ENCODE results near the gene IAPP. TPM values are rescaled to one million over a fixed set of nuclear protein-coding genes. Genes with fewer than 3 reads are reported as not detected.
"Not testable (repeated sequence)": the region's sequence is repeated elsewhere in the genome, so short reads cannot be mapped to it uniquely, and the experiment has no call there.

Gene IAPP
- polyA plus RNA-seq, 3 donors: not detected

GRCh38 chr12:21379218-21379617 is 6.5 kb downstream of the IAPP start:
- intact Hi-C loops (cut with micrococcal nuclease): no loop called here
- DNase-seq: no peak
- Histone ChIP-seq H3K9ac (ENCODE audit: insufficient read depth, low read length, poor library complexity, severe bottlenecking) (no peak overlapping the region), H3K4me2 (replicated peaks; ENCODE audit: extremely low read depth, low read length, poor library complexity, severe bottlenecking) (no peak overlapping the region), H3K79me2 (ENCODE audit: insufficient read depth, low read length) (no peaks in the 10 kb centered on the region), H4K20me1 (ENCODE audit: insufficient read depth, low read length) (no peaks in the 10 kb centered on the region), H3K36me3 (replicated peaks in 1 of 2; ENCODE audit: control insufficient read depth in 1 of 2, insufficient read depth in 2 of 2, low read length in 2 of 2) (no peaks in the 10 kb centered on the region), H3K4me1 (ENCODE audit: control insufficient read depth in 1 of 2, insufficient read depth in 2 of 2, low read length in 2 of 2) (no peaks in the 10 kb centered on the region), H3K27me3 (ENCODE audit: control insufficient read depth in 2 of 2, insufficient read depth in 2 of 2, low read length in 2 of 2) (no peaks in the 10 kb centered on the region), H2AFZ (ENCODE audit: insufficient read depth, low read depth, low read length, poor library complexity, severe bottlenecking) (no peak overlapping the region), H3K4me3 (replicated peaks in 1 of 3; ENCODE audit: low read depth in 2 of 3, low read length in 3 of 3) (no peak overlapping the region), H3K9me3 (replicated peaks in 1 of 2; ENCODE audit: control insufficient read depth in 1 of 2, insufficient read depth in 1 of 2, low read length in 2 of 2) (no peaks in the 10 kb centered on the region), H3K27ac (ENCODE audit: low read depth in 1 of 2, low read length in 2 of 2) (no peak overlapping the region)
- H3K27me3 Mint-ChIP-seq (ENCODE audit: low read depth in 3 of 3): peaks cover 0 to 2% (median 0%) of the 10 kb centered on the region in 3 donors
- H3K4me1 Mint-ChIP-seq: no peaks in the 10 kb centered on the region
- H3K9me3 Mint-ChIP-seq: peaks cover 0 to 8% (median 0%) of the 10 kb centered on the region in 7 donors
- H3K4me3 Mint-ChIP-seq: no peak overlapping the region
- WGBS (ENCODE audit: insufficient coverage): no CpG with 5 or more reads among the region's 3 CpGs
- no peak overlapping the region for H3K27ac Mint-ChIP-seq
- no peaks in the 10 kb centered on the region for H3K36me3 Mint-ChIP-seq
- no peak for TF ChIP-seq CTCF (IDR thresholded peaks at IDR 0.05)

- H3K27me3 ChIP-seq (ENCODE audit: control insufficient read depth in 2 of 2, insufficient read depth in 2 of 2, low read length in 2 of 2); H3K27ac ChIP-seq (ENCODE audit: low read depth in 1 of 2, low read length in 2 of 2); H3K4me3 Mint-ChIP-seq; H3K4me2 ChIP-seq (replicated peaks; ENCODE audit: extremely low read depth, low read length, poor library complexity, severe bottlenecking); intact Hi-C loops (cut with micrococcal nuclease); H3K36me3 Mint-ChIP-seq; H3K27me3 Mint-ChIP-seq (ENCODE audit: low read depth in 3 of 3); H3K4me1 ChIP-seq (ENCODE audit: control insufficient read depth in 1 of 2, insufficient read depth in 2 of 2, low read length in 2 of 2); H2AFZ ChIP-seq (ENCODE audit: insufficient read depth, low read depth, low read length, poor library complexity, severe bottlenecking); H3K9me3 Mint-ChIP-seq; H3K4me3 ChIP-seq (replicated peaks in 1 of 3; ENCODE audit: low read depth in 2 of 3, low read length in 3 of 3); H3K4me1 Mint-ChIP-seq; DNase-seq; H3K79me2 ChIP-seq (ENCODE audit: insufficient read depth, low read length); H3K36me3 ChIP-seq (replicated peaks in 1 of 2; ENCODE audit: control insufficient read depth in 1 of 2, insufficient read depth in 2 of 2, low read length in 2 of 2); H3K9ac ChIP-seq (ENCODE audit: insufficient read depth, low read length, poor library complexity, severe bottlenecking); H4K20me1 ChIP-seq (ENCODE audit: insufficient read depth, low read length); H3K27ac Mint-ChIP-seq; H3K9me3 ChIP-seq (replicated peaks in 1 of 2; ENCODE audit: control insufficient read depth in 1 of 2, insufficient read depth in 1 of 2, low read length in 2 of 2): not testable (repeated sequence)
- 100% methylated on average over 1 of the region's 5 CpGs for WGBS (ENCODE audit: insufficient coverage)
Observed at GRCh38 chr12:21381320-21381719, 8.6 kb downstream of the IAPP start.

Data from CD14-positive monocyte (primary cell).